ENCODE results near the gene SLC13A2.

Gene SLC13A2

GRCh38 chr17:28540231-28540630 is 66.8 kb downstream of the SLC13A2 start:
- no peak for DNase-seq

GRCh38 chr17:28541439-28541838 is 68.0 kb downstream of the SLC13A2 start:
- no peak for DNase-seq

GRCh38 chr17:28544402-28545140 is 71.1 kb downstream of the SLC13A2 start:
- DNase-seq = no peak

- DNase-seq = no peak
Measured at GRCh38 chr17:28545141-28545503, 71.7 kb downstream of the SLC13A2 start.

GRCh38 chr17:28545787-28546415 is 72.5 kb downstream of the SLC13A2 start:
- no peak for DNase-seq

- no peak for DNase-seq
Measured at GRCh38 chr17:28547096-28547622, 73.7 kb downstream of the SLC13A2 start.
